Prostate gland (tissue), 2 donors: ENCODE measurements around the gene C6orf132.

Experiments
- POLR2A ChIP-seq: fragments of 450-650 bp; IDR thresholded peaks from one replicate; pipeline ENCODE4 v1.6.1; 2016; ENCODE audit warnings: antibody characterized with exemption, mild to moderate bottlenecking
- POLR2AphosphoS5 ChIP-seq: sonication (generic); formaldehyde crosslinking; IDR thresholded peaks from one replicate; pipeline ENCODE4 v1.6.1; 2017; ENCODE audit warnings: antibody characterized with exemption
- TF ChIP-seq, protein P1 (sequence below), 4 experiments: fragments of 200-600 bp in 2 of 4; fragments of 450-650 bp in 2 of 4; sonication (generic) in 2 of 4; IDR thresholded peaks; 1 replicate in 3 of 4; 2 replicates in 1 of 4; pipeline ENCODE4 v1.5.1; 2016 to 2019; ENCODE audit warnings: antibody characterized with exemption in 4 of 4, mild to moderate bottlenecking in 2 of 4, moderate library complexity in 2 of 4

DNA sequence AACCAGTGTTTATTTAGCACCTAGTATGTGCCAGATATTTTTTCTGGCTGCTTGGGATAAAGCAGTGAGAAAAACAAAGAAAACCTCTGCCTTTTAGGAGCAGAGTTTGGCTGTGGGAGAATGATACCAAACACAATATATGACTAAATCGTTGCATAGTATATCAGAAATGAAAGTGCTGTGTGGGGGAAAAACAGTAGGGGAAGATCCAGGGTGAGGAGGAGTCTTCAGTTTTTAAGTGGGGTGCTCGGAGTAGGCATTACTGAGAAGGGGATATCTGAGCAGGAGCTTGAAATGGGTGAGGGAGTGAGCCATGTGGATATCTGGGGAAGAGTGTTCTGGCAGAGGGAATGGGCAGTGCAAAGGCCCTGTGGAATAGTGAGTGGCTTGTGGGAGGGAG is 69.1 kb downstream of the C6orf132 start:
- TF ChIP-seq, protein P1, sequence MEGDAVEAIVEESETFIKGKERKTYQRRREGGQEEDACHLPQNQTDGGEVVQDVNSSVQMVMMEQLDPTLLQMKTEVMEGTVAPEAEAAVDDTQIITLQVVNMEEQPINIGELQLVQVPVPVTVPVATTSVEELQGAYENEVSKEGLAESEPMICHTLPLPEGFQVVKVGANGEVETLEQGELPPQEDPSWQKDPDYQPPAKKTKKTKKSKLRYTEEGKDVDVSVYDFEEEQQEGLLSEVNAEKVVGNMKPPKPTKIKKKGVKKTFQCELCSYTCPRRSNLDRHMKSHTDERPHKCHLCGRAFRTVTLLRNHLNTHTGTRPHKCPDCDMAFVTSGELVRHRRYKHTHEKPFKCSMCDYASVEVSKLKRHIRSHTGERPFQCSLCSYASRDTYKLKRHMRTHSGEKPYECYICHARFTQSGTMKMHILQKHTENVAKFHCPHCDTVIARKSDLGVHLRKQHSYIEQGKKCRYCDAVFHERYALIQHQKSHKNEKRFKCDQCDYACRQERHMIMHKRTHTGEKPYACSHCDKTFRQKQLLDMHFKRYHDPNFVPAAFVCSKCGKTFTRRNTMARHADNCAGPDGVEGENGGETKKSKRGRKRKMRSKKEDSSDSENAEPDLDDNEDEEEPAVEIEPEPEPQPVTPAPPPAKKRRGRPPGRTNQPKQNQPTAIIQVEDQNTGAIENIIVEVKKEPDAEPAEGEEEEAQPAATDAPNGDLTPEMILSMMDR (IDR thresholded peaks at IDR 0.05): no peak
- TF ChIP-seq POLR2A: no peak
- no peak for TF ChIP-seq POLR2AphosphoS5
